ENCODE measurements around the gene DNAH3.
"Not testable (repeated sequence)": the region's sequence is repeated elsewhere in the genome, so short reads cannot be mapped to it uniquely, and the experiment has no call there.

The DNAH3 gene

GRCh38 chr16:21097151-21097550, 53.5 kb downstream of the DNAH3 start:
- H3K27me3 ChIP-seq (ENCODE audit: control insufficient read depth, insufficient read depth, low read length, poor library complexity, severe bottlenecking): no peaks in the 10 kb centered on the region
- no peaks in the 10 kb centered on the region for H3K36me3 ChIP-seq (ENCODE audit: control insufficient read depth, insufficient read depth, low read length)
- no peak overlapping the region for H3K27ac ChIP-seq (ENCODE audit: insufficient read depth, low read depth, low read length, poor library complexity, severe bottlenecking)
- H3K4me1 ChIP-seq (ENCODE audit: control insufficient read depth, insufficient read depth, low read length): peaks cover 8% of the 10 kb centered on the region
- H3K9me3 ChIP-seq (ENCODE audit: control insufficient read depth, low read length): no peaks in the 10 kb centered on the region
- H3K4me3 ChIP-seq (ENCODE audit: insufficient read depth, low read depth, low read length): no peak overlapping the region
- WGBS, 2 experiments: 73 to 85% methylated on average over 1 of the region's 1 CpG

GRCh38 chr16:21094719-21095118, 55.9 kb downstream of the DNAH3 start:
- H3K27ac ChIP-seq (ENCODE audit: insufficient read depth, low read depth, low read length, poor library complexity, severe bottlenecking); H3K27me3 ChIP-seq (ENCODE audit: control insufficient read depth, insufficient read depth, low read length, poor library complexity, severe bottlenecking); H3K36me3 ChIP-seq (ENCODE audit: control insufficient read depth, insufficient read depth, low read length); H3K4me3 ChIP-seq (ENCODE audit: insufficient read depth, low read depth, low read length); H3K4me1 ChIP-seq (ENCODE audit: control insufficient read depth, insufficient read depth, low read length); H3K9me3 ChIP-seq (ENCODE audit: control insufficient read depth, low read length): not testable (repeated sequence)
- WGBS, 2 experiments: 83 to 90% methylated on average over 2 of the region's 2 CpGs

- H3K27ac ChIP-seq (ENCODE audit: insufficient read depth, low read depth, low read length, poor library complexity, severe bottlenecking): no peak overlapping the region
- H3K27me3 ChIP-seq (ENCODE audit: control insufficient read depth, insufficient read depth, low read length, poor library complexity, severe bottlenecking): no peaks in the 10 kb centered on the region
- H3K9me3 ChIP-seq (ENCODE audit: control insufficient read depth, low read length): no peaks in the 10 kb centered on the region
- H3K36me3 ChIP-seq (ENCODE audit: control insufficient read depth, insufficient read depth, low read length): no peaks in the 10 kb centered on the region
- H3K4me1 ChIP-seq (ENCODE audit: control insufficient read depth, insufficient read depth, low read length): no peaks in the 10 kb centered on the region
- WGBS, 2 experiments: 88 to 100% methylated on average over 2 of the region's 2 CpGs
- H3K4me3 ChIP-seq (ENCODE audit: insufficient read depth, low read depth, low read length): no peak overlapping the region
Measured at GRCh38 chr16:21092951-21093350, 57.7 kb downstream of the DNAH3 start.

- no peaks in the 10 kb centered on the region for H3K27me3 ChIP-seq (ENCODE audit: control insufficient read depth, insufficient read depth, low read length, poor library complexity, severe bottlenecking)
- 82 to 84% methylated on average over 2 to 3 of the region's 3 CpGs for WGBS, 2 experiments
- H3K9me3 ChIP-seq (ENCODE audit: control insufficient read depth, low read length): no peaks in the 10 kb centered on the region
- H3K27ac ChIP-seq (ENCODE audit: insufficient read depth, low read depth, low read length, poor library complexity, severe bottlenecking): no peak overlapping the region
- no peaks in the 10 kb centered on the region for H3K36me3 ChIP-seq (ENCODE audit: control insufficient read depth, insufficient read depth, low read length)
- no peak overlapping the region for H3K4me3 ChIP-seq (ENCODE audit: insufficient read depth, low read depth, low read length)
- no peaks in the 10 kb centered on the region for H3K4me1 ChIP-seq (ENCODE audit: control insufficient read depth, insufficient read depth, low read length)
Measured at GRCh38 chr16:21088646-21089538, 61.8 kb downstream of the DNAH3 start.

GRCh38 chr16:21088143-21088542, 62.5 kb downstream of the DNAH3 start:
- H3K4me1 ChIP-seq (ENCODE audit: control insufficient read depth, insufficient read depth, low read length): no peaks in the 10 kb centered on the region
- 83 to 95% methylated on average over 2 to 3 of the region's 3 CpGs for WGBS, 2 experiments
- no peaks in the 10 kb centered on the region for H3K36me3 ChIP-seq (ENCODE audit: control insufficient read depth, insufficient read depth, low read length)
- no peak overlapping the region for H3K4me3 ChIP-seq (ENCODE audit: insufficient read depth, low read depth, low read length)
- no peak overlapping the region for H3K27ac ChIP-seq (ENCODE audit: insufficient read depth, low read depth, low read length, poor library complexity, severe bottlenecking)
- no peaks in the 10 kb centered on the region for H3K27me3 ChIP-seq (ENCODE audit: control insufficient read depth, insufficient read depth, low read length, poor library complexity, severe bottlenecking)
- no peaks in the 10 kb centered on the region for H3K9me3 ChIP-seq (ENCODE audit: control insufficient read depth, low read length)

- 90 to 91% methylated on average over 12 of the region's 12 CpGs for WGBS, 2 experiments
- H3K27me3 ChIP-seq (ENCODE audit: control insufficient read depth, insufficient read depth, low read length, poor library complexity, severe bottlenecking): no peaks in the 10 kb centered on the region
- no peaks in the 10 kb centered on the region for H3K9me3 ChIP-seq (ENCODE audit: control insufficient read depth, low read length)
- no peaks in the 10 kb centered on the region for H3K4me1 ChIP-seq (ENCODE audit: control insufficient read depth, insufficient read depth, low read length)
- H3K4me3 ChIP-seq (ENCODE audit: insufficient read depth, low read depth, low read length): no peak overlapping the region
- no peak overlapping the region for H3K27ac ChIP-seq (ENCODE audit: insufficient read depth, low read depth, low read length, poor library complexity, severe bottlenecking)
- H3K36me3 ChIP-seq (ENCODE audit: control insufficient read depth, insufficient read depth, low read length): no peaks in the 10 kb centered on the region
Measured at GRCh38 chr16:21084631-21085225, 65.9 kb downstream of the DNAH3 start.

GRCh38 chr16:21083729-21084268, 66.8 kb downstream of the DNAH3 start:
- H3K27ac ChIP-seq (ENCODE audit: insufficient read depth, low read depth, low read length, poor library complexity, severe bottlenecking): no peak overlapping the region
- no peaks in the 10 kb centered on the region for H3K36me3 ChIP-seq (ENCODE audit: control insufficient read depth, insufficient read depth, low read length)
- no peaks in the 10 kb centered on the region for H3K27me3 ChIP-seq (ENCODE audit: control insufficient read depth, insufficient read depth, low read length, poor library complexity, severe bottlenecking)
- 19 to 25% methylated on average over 6 of the region's 6 CpGs for WGBS, 2 experiments
- H3K9me3 ChIP-seq (ENCODE audit: control insufficient read depth, low read length): no peaks in the 10 kb centered on the region
- no peaks in the 10 kb centered on the region for H3K4me1 ChIP-seq (ENCODE audit: control insufficient read depth, insufficient read depth, low read length)
- no peak overlapping the region for H3K4me3 ChIP-seq (ENCODE audit: insufficient read depth, low read depth, low read length)

- Histone ChIP-seq H3K4me3 (ENCODE audit: insufficient read depth, low read depth, low read length) (no peak overlapping the region), H3K4me1 (ENCODE audit: control insufficient read depth, insufficient read depth, low read length) (no peaks in the 10 kb centered on the region), H3K27me3 (ENCODE audit: control insufficient read depth, insufficient read depth, low read length, poor library complexity, severe bottlenecking) (no peaks in the 10 kb centered on the region), H3K27ac (ENCODE audit: insufficient read depth, low read depth, low read length, poor library complexity, severe bottlenecking) (no peak overlapping the region), H3K9me3 (ENCODE audit: control insufficient read depth, low read length) (no peaks in the 10 kb centered on the region), H3K36me3 (ENCODE audit: control insufficient read depth, insufficient read depth, low read length) (no peaks in the 10 kb centered on the region)
- WGBS, 2 experiments: 81 to 89% methylated on average over 8 of the region's 8 CpGs
Measured at GRCh38 chr16:21081329-21081728, 69.3 kb downstream of the DNAH3 start.

GRCh38 chr16:21078563-21078962, 72.1 kb downstream of the DNAH3 start:
- Histone ChIP-seq H3K27me3 (ENCODE audit: control insufficient read depth, insufficient read depth, low read length, poor library complexity, severe bottlenecking) (no peaks in the 10 kb centered on the region), H3K4me1 (ENCODE audit: control insufficient read depth, insufficient read depth, low read length) (no peaks in the 10 kb centered on the region), H3K36me3 (ENCODE audit: control insufficient read depth, insufficient read depth, low read length) (no peaks in the 10 kb centered on the region)

GRCh38 chr16:21076186-21076883, 74.3 kb downstream of the DNAH3 start:
- 87 to 93% methylated on average over 3 of the region's 3 CpGs for WGBS, 2 experiments

More at GRCh38 chr16:21078563-21078962, 72.1 kb downstream of the DNAH3 start:
- Histone ChIP-seq H3K4me3 (ENCODE audit: insufficient read depth, low read depth, low read length) (no peak overlapping the region), H3K9me3 (ENCODE audit: control insufficient read depth, low read length) (no peaks in the 10 kb centered on the region), H3K27ac (ENCODE audit: insufficient read depth, low read depth, low read length, poor library complexity, severe bottlenecking) (no peak overlapping the region)

More at GRCh38 chr16:21076186-21076883, 74.3 kb downstream of the DNAH3 start:
- Histone ChIP-seq H3K4me1 (ENCODE audit: control insufficient read depth, insufficient read depth, low read length) (no peaks in the 10 kb centered on the region), H3K27me3 (ENCODE audit: control insufficient read depth, insufficient read depth, low read length, poor library complexity, severe bottlenecking) (no peaks in the 10 kb centered on the region), H3K36me3 (ENCODE audit: control insufficient read depth, insufficient read depth, low read length) (no peaks in the 10 kb centered on the region), H3K4me3 (ENCODE audit: insufficient read depth, low read depth, low read length) (no peak overlapping the region), H3K27ac (ENCODE audit: insufficient read depth, low read depth, low read length, poor library complexity, severe bottlenecking) (no peak overlapping the region), H3K9me3 (ENCODE audit: control insufficient read depth, low read length) (no peaks in the 10 kb centered on the region)
